ENCODE results near the gene ZNF366.

ZNF366 gene

GRCh38 chr5:72507231-72507906, at the start of gene ZNF366:
Gene ZNF366 (minus strand): TSS chr5:72507410. CDS start chr5:72461496, 45,914 bp downstream.
- no peak for DNase-seq

- no peak for DNase-seq
Observed at GRCh38 chr5:72556351-72557166, 49.3 kb upstream of the ZNF366 start.

- no peak for DNase-seq
Observed at GRCh38 chr5:72555871-72556270, 48.7 kb upstream of the ZNF366 start.

GRCh38 chr5:72554897-72555296, 47.7 kb upstream of the ZNF366 start:
- DNase-seq, result no peak

GRCh38 chr5:72552041-72552557, 44.9 kb upstream of the ZNF366 start:
- DNase-seq, result no peak

- DNase-seq, result no peak
Observed at GRCh38 chr5:72550595-72550994, 43.4 kb upstream of the ZNF366 start.

- no peak for DNase-seq
Observed at GRCh38 chr5:72543811-72544210, 36.6 kb upstream of the ZNF366 start.

- DNase-seq, result no peak
Observed at GRCh38 chr5:72543365-72543764, 36.2 kb upstream of the ZNF366 start.

- no peak for DNase-seq
Observed at GRCh38 chr5:72542695-72543094, 35.5 kb upstream of the ZNF366 start.

GRCh38 chr5:72541501-72542225, 34.5 kb upstream of the ZNF366 start:
- no peak for DNase-seq

- DNase-seq, result no peak
Observed at GRCh38 chr5:72540759-72541438, 33.7 kb upstream of the ZNF366 start.

- DNase-seq, result no peak
Observed at GRCh38 chr5:72539726-72540125, 32.5 kb upstream of the ZNF366 start.

- no peak for DNase-seq
Observed at GRCh38 chr5:72539038-72539437, 31.8 kb upstream of the ZNF366 start.

GRCh38 chr5:72537166-72537565, 30.0 kb upstream of the ZNF366 start:
- DNase-seq, result no peak

GRCh38 chr5:72531496-72532190, 24.4 kb upstream of the ZNF366 start:
- no peak for DNase-seq

GRCh38 chr5:72530196-72530595, 23.0 kb upstream of the ZNF366 start:
- DNase-seq, result no peak

- DNase-seq, result no peak
Observed at GRCh38 chr5:72529383-72529782, 22.2 kb upstream of the ZNF366 start.

GRCh38 chr5:72525816-72526215, 18.6 kb upstream of the ZNF366 start:
- DNase-seq, result no peak

GRCh38 chr5:72523960-72524582, 16.9 kb upstream of the ZNF366 start:
- no peak for DNase-seq

GRCh38 chr5:72522607-72523006, 15.4 kb upstream of the ZNF366 start:
- no peak for DNase-seq

- DNase-seq, result no peak
Observed at GRCh38 chr5:72519111-72519510, 11.9 kb upstream of the ZNF366 start.

Data from SIG-M5 (cell line).